Suprapubic skin (tissue), 4 donors: Measurements from ENCODE around the gene AGAP1.

Experiments used
- POLR2A ChIP-seq, 2 donors: fragments of 450-650 bp; IDR thresholded peaks; one replicate each; pipeline ENCODE4 v1.6.1; 2017; ENCODE audit warnings: antibody characterized with exemption in 2 of 2, mild to moderate bottlenecking in 2 of 2, moderate library complexity in 2 of 2
- POLR2AphosphoS5 ChIP-seq, 3 donors: sonication (generic); formaldehyde crosslinking; IDR thresholded peaks; one replicate each; pipeline ENCODE4 v1.6.1; 2017; ENCODE audit warnings: antibody characterized with exemption in 3 of 3
- TF ChIP-seq, protein P1 (sequence below), 2 donors: fragments of 200-600 bp in 1 of 2; fragments of 450-650 bp in 1 of 2; sonication (generic) in 1 of 2; IDR thresholded peaks; one replicate each; pipeline ENCODE4 v1.5.1; 2016 to 2019; ENCODE audit warnings: antibody characterized with exemption in 2 of 2, mild to moderate bottlenecking in 1 of 2, moderate library complexity in 1 of 2

GRCh38 chr2:235936493-235936892 is 442.6 kb downstream of the AGAP1 start:
- no peak for TF ChIP-seq POLR2A (IDR thresholded peaks at IDR 0.05)
- TF ChIP-seq POLR2AphosphoS5 (IDR thresholded peaks at IDR 0.05), result no peak
- TF ChIP-seq, protein P1, sequence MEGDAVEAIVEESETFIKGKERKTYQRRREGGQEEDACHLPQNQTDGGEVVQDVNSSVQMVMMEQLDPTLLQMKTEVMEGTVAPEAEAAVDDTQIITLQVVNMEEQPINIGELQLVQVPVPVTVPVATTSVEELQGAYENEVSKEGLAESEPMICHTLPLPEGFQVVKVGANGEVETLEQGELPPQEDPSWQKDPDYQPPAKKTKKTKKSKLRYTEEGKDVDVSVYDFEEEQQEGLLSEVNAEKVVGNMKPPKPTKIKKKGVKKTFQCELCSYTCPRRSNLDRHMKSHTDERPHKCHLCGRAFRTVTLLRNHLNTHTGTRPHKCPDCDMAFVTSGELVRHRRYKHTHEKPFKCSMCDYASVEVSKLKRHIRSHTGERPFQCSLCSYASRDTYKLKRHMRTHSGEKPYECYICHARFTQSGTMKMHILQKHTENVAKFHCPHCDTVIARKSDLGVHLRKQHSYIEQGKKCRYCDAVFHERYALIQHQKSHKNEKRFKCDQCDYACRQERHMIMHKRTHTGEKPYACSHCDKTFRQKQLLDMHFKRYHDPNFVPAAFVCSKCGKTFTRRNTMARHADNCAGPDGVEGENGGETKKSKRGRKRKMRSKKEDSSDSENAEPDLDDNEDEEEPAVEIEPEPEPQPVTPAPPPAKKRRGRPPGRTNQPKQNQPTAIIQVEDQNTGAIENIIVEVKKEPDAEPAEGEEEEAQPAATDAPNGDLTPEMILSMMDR (IDR thresholded peaks at IDR 0.05), result no peak
